Trophoblast cell (in vitro differentiated cells and primary cell): Measurements from ENCODE around the gene DCLRE1A.

Source experiments
- DNase-seq, 2 donors: peaks; one replicate each; pipeline ENCODE4 v3.0.0-alpha.2; 2016
- H2AFZ ChIP-seq: 2 replicates; pipeline ENCODE4 v1.6.1; 2013; ENCODE audit warnings: low read length, moderate library complexity, mild to moderate bottlenecking; ENCODE audit not compliant: insufficient read depth, poor library complexity
- H2AK5ac ChIP-seq: 2 replicates; pipeline ENCODE4 v1.6.1; 2013; ENCODE audit warnings: mild to moderate bottlenecking, low read length
- H2BK120ac ChIP-seq: 2 replicates; pipeline ENCODE4 v1.6.1; 2013; ENCODE audit warnings: low read length, mild to moderate bottlenecking, moderate library complexity; ENCODE audit not compliant: insufficient read depth, poor library complexity
- H2BK12ac ChIP-seq: 2 replicates; pipeline ENCODE4 v1.6.1; 2013; ENCODE audit warnings: mild to moderate bottlenecking, low read length, moderate library complexity
- H2BK5ac ChIP-seq: 2 replicates; pipeline ENCODE4 v1.6.1; 2013; ENCODE audit warnings: low read length, low read depth, moderate library complexity, mild to moderate bottlenecking; ENCODE audit not compliant: poor library complexity
- H3K14ac ChIP-seq: 2 replicates; pipeline ENCODE4 v1.6.1; 2013; ENCODE audit warnings: mild to moderate bottlenecking, low read length
- H3K18ac ChIP-seq: 2 replicates; pipeline ENCODE4 v1.6.1; 2013; ENCODE audit warnings: mild to moderate bottlenecking, low read length
- H3K23ac ChIP-seq: 2 replicates; pipeline ENCODE4 v1.6.1; 2013; ENCODE audit warnings: low read length
- H3K27ac ChIP-seq: 2 replicates; pipeline ENCODE4 v1.5.1; 2013; ENCODE audit warnings: low read depth, mild to moderate bottlenecking, inconsistent platforms, low read length, moderate library complexity
- H3K27me3 ChIP-seq: 2 replicates; pipeline ENCODE4 v1.6.1; 2013; ENCODE audit warnings: inconsistent platforms, mild to moderate bottlenecking, low read length, moderate library complexity; ENCODE audit not compliant: insufficient read depth
- H3K36me3 ChIP-seq, 2 experiments: 1 replicate in 1 of 2; 2 replicates in 1 of 2; pipeline ENCODE4 v1.6.1; 2013; ENCODE audit warnings: low read length in 2 of 2, mild to moderate bottlenecking in 2 of 2, moderate library complexity in 1 of 2; ENCODE audit not compliant: insufficient read depth in 2 of 2, control insufficient read depth in 1 of 2
- H3K4ac ChIP-seq: 2 replicates; pipeline ENCODE4 v1.6.1; 2013; ENCODE audit warnings: low read depth, mild to moderate bottlenecking, low read length, moderate library complexity
- H3K4me1 ChIP-seq, 2 experiments: 1 replicate in 1 of 2; 2 replicates in 1 of 2; pipeline ENCODE4 v1.6.1; 2013; ENCODE audit warnings: low read length in 2 of 2, mild to moderate bottlenecking in 2 of 2, moderate library complexity in 1 of 2; ENCODE audit not compliant: insufficient read depth in 2 of 2, control insufficient read depth in 1 of 2
- H3K4me2 ChIP-seq: 2 replicates; pipeline ENCODE4 v1.6.1; 2013; ENCODE audit warnings: inconsistent platforms, mild to moderate bottlenecking, low read length, moderate library complexity
- H3K4me3 ChIP-seq: 2 replicates; pipeline ENCODE4 v1.5.1; 2013; ENCODE audit warnings: mild to moderate bottlenecking, low read depth, low read length, inconsistent platforms
- H3K79me1 ChIP-seq: one replicate; pipeline ENCODE4 v1.6.1; 2013; ENCODE audit warnings: low read length
- H3K79me2 ChIP-seq: 2 replicates; pipeline ENCODE4 v1.6.1; 2013; ENCODE audit warnings: low read length, mild to moderate bottlenecking; ENCODE audit not compliant: control insufficient read depth, insufficient read depth, poor library complexity
- H3K9ac ChIP-seq: 2 replicates; pipeline ENCODE4 v1.6.1; 2013; ENCODE audit warnings: mild to moderate bottlenecking, low read length
- H3K9me3 ChIP-seq: 2 replicates; pipeline ENCODE4 v1.6.1; 2013; ENCODE audit warnings: low read depth, mild to moderate bottlenecking, control low read depth, inconsistent platforms, low read length; ENCODE audit not compliant: insufficient read depth
- H4K12ac ChIP-seq: 2 replicates; pipeline ENCODE4 v1.6.1; 2013; ENCODE audit warnings: low read depth, mild to moderate bottlenecking, low read length, moderate library complexity
- H4K8ac ChIP-seq: 2 replicates; pipeline ENCODE4 v1.6.1; 2013; ENCODE audit warnings: low read depth, mild to moderate bottlenecking, low read length, moderate library complexity
- H4K91ac ChIP-seq: one replicate; pipeline ENCODE4 v1.6.1; 2013; ENCODE audit warnings: low read depth, mild to moderate bottlenecking, low read length, moderate library complexity
- WGBS: extraction: QIAGEN DNeasy Blood & Tissue Kit; methylation state at CpG from one replicate; pipeline ENCODE4 v1.1.7; 2013; ENCODE audit warnings: missing lambda C conversion rate; ENCODE audit not compliant: insufficient read length, insufficient coverage; ENCODE audit errors: extremely low coverage; 5-methylcytosine and 5-hydroxymethylcytosine counted together

Gene DCLRE1A

DNA sequence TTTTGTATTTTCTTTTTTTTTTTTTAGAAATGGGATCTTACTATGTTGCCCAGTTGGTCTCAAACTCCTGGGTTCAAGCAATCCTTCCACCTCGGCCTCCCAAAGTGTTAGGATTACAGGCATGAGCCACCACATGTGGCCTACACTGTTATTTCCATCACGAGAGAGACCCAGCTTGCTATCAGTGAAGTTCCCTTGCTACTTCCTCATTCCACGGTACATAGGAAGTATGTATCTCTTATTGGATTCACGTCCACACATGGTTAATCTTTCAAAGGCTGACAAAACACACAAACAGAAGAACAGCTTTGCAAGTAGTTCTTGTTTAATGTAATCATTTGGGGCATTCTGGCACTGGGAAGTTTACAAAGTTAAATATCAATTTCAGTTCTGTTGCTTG is 50.9 kb downstream of the DCLRE1A start:
- H3K79me2 ChIP-seq, result no peaks in the 10 kb centered on the region
- H3K4me2 ChIP-seq, result no peak overlapping the region
- no peaks in the 10 kb centered on the region for H3K36me3 ChIP-seq
- H4K8ac ChIP-seq, result no peak overlapping the region
- no peak overlapping the region for H3K4me3 ChIP-seq
- no peak overlapping the region for H2BK120ac ChIP-seq
- H3K9me3 ChIP-seq, result no peaks in the 10 kb centered on the region
- no peak overlapping the region for H3K27ac ChIP-seq
- no peaks in the 10 kb centered on the region for H3K4me1 ChIP-seq
- H4K91ac ChIP-seq, result no peak overlapping the region
- H3K79me1 ChIP-seq, result no peaks in the 10 kb centered on the region
- H3K4ac ChIP-seq, result no peak overlapping the region
- no CpG with 5 or more reads among the region's 4 CpGs for WGBS
- no peak overlapping the region for H2AFZ ChIP-seq
- H4K12ac ChIP-seq, result no peak overlapping the region
- no peak for DNase-seq
- no peak overlapping the region for H3K18ac ChIP-seq
- H3K9ac ChIP-seq, result no peak overlapping the region
- H3K14ac ChIP-seq, result no peak overlapping the region
- no peak overlapping the region for H2BK12ac ChIP-seq
- H2AK5ac ChIP-seq, result no peak overlapping the region
- H3K23ac ChIP-seq, result no peak overlapping the region
- no peaks in the 10 kb centered on the region for H3K27me3 ChIP-seq
- no peak overlapping the region for H2BK5ac ChIP-seq

DNA sequence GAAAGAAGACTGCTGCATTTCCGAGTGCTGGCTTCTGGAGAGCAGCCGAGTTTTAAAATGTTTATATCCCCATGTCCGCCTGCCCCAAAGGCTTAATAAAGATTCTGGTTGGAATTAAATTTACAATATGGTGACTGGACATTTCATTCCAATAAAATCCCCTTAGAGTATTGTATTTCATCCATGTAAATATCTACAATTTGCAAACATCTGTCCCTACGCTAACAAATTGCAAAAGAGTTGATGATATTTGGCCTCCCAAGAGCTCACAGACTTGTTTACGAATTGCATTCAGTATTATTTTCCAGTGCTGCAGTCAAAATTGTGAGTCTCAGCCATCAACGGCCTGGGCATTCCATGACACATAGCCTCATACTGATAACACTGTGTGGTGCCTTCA is 52.3 kb downstream of the DCLRE1A start:
- Histone ChIP-seq H3K9me3 (no peaks in the 10 kb centered on the region), H2AFZ (no peak overlapping the region), H3K9ac (no peak overlapping the region), H3K4me1 (no peaks in the 10 kb centered on the region), H3K14ac (no peak overlapping the region), H3K27me3 (no peaks in the 10 kb centered on the region), H4K91ac (no peak overlapping the region), H3K36me3 (no peaks in the 10 kb centered on the region), H2BK12ac (no peak overlapping the region), H2BK120ac (no peak overlapping the region), H4K12ac (no peak overlapping the region), H3K23ac (no peak overlapping the region), H3K4me2 (no peak overlapping the region), H2AK5ac (no peak overlapping the region), H3K27ac (no peak overlapping the region), H3K4ac (no peak overlapping the region), H4K8ac (no peak overlapping the region), H3K79me2 (no peaks in the 10 kb centered on the region), H2BK5ac (no peak overlapping the region), H3K4me3 (no peak overlapping the region), H3K79me1 (no peaks in the 10 kb centered on the region), H3K18ac (no peak overlapping the region)
- no peak for DNase-seq
- no CpG with 5 or more reads among the region's 6 CpGs for WGBS

DNA sequence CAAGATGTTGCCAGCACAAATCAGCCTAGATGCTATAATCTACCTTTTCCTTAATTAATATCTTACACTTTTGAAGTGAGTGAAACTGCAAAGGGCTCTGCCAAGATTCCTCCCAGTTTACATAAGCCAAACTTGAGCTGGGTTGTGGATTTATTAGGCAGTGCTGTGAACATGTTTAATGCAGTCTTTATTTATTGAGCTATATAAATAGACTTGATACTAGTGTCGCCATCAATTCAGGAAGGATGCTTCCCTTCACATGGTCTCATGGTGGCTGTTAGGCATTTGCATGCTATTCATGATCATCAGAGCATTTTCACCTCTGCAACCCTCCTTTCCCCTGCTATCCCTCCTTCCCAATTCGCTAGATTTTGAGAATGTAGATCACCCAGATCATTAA is 62.2 kb downstream of the DCLRE1A start:
- Histone ChIP-seq H3K4ac (no peak overlapping the region), H2AFZ (no peak overlapping the region), H4K12ac (no peak overlapping the region), H4K8ac (no peak overlapping the region), H2AK5ac (no peak overlapping the region), H3K4me1 (no peaks in the 10 kb centered on the region), H3K27me3 (no peaks in the 10 kb centered on the region), H3K79me2 (no peaks in the 10 kb centered on the region), H3K27ac (no peak overlapping the region), H3K79me1 (no peaks in the 10 kb centered on the region), H3K9ac (no peak overlapping the region), H3K23ac (no peak overlapping the region), H3K36me3 (no peaks in the 10 kb centered on the region), H2BK120ac (no peak overlapping the region), H3K14ac (no peak overlapping the region), H3K9me3 (no peaks in the 10 kb centered on the region), H3K4me3 (no peak overlapping the region), H3K18ac (no peak overlapping the region), H4K91ac (no peak overlapping the region), H2BK12ac (no peak overlapping the region), H2BK5ac (no peak overlapping the region), H3K4me2 (no peak overlapping the region)
- no CpG with 5 or more reads among the region's 2 CpGs for WGBS
- no peak for DNase-seq

DNA sequence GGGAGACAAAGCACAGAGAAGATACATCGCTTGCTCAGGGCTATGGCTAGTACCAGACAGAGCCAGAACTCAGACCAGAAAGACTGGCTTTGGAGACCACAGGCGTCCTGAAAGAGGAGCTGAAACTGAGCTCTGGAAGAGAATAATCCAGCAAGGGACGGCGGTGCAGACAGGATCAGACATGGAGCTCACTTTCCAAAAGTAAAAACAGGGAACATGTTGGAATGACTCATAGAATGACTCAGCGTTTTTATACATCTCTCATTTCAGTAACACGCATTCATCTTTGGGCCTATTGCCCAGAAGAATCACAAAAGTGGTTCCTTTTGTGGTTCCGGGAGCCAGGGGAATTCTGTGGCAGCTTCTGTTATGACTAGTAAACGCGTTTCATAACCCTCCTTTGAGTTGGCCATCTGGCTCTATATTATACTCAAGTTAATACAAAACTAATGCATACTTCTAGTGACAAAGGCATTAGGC is 65.2 kb downstream of the DCLRE1A start:
- peak in 1 of 2 donors; percentile 29 for DNase-seq
- H3K14ac ChIP-seq, result no peak overlapping the region
- H3K79me1 ChIP-seq, result no peaks in the 10 kb centered on the region
- H3K23ac ChIP-seq, result no peak overlapping the region
- H2BK12ac ChIP-seq, result no peak overlapping the region
- no peaks in the 10 kb centered on the region for H3K79me2 ChIP-seq
- H4K91ac ChIP-seq, result no peak overlapping the region
- H2AFZ ChIP-seq, result no peak overlapping the region
- no peak overlapping the region for H3K4me3 ChIP-seq
- H3K4me2 ChIP-seq, result no peak overlapping the region
- no peak overlapping the region for H2BK120ac ChIP-seq
- no peak overlapping the region for H2BK5ac ChIP-seq
- H3K4me1 ChIP-seq, result no peaks in the 10 kb centered on the region
- H3K18ac ChIP-seq, result no peak overlapping the region
- H4K12ac ChIP-seq, result no peak overlapping the region
- H3K36me3 ChIP-seq, result no peaks in the 10 kb centered on the region
- H3K27me3 ChIP-seq, result no peaks in the 10 kb centered on the region
- no peaks in the 10 kb centered on the region for H3K9me3 ChIP-seq
- no CpG with 5 or more reads among the region's 9 CpGs for WGBS
- no peak overlapping the region for H3K4ac ChIP-seq
- H3K27ac ChIP-seq, result no peak overlapping the region
- H2AK5ac ChIP-seq, result no peak overlapping the region
- H4K8ac ChIP-seq, result no peak overlapping the region
- no peak overlapping the region for H3K9ac ChIP-seq
